ENCODE data around the gene ZNF100. TPM values are rescaled to one million over a fixed set of nuclear protein-coding genes. Genes with fewer than 3 reads are reported as not detected.
"Not testable (repeated sequence)": the region's sequence is repeated elsewhere in the genome, so short reads cannot be mapped to it uniquely, and the experiment has no call there.

The ZNF100 gene
- total RNA-seq = 10 to 100 TPM; 21.6 to 28.4 TPM

- ATAC-seq (peak; percentile 99), DNase-seq (peak; percentile 94)
- Mint-ChIP-seq H3K27ac (peak within 1 kb of the TSS; percentile 90), H3K9me3 (ENCODE audit: insufficient read depth) (peaks cover 11% of the 10 kb centered on the region), H3K36me3 (ENCODE audit: low read depth) (peaks cover 44% of the 10 kb centered on the region), H3K4me3 (peak within 1 kb of the TSS; percentile 92), H3K4me1 (ENCODE audit: low read depth) (peaks cover 21% of the 10 kb centered on the region), H3K27me3 (ENCODE audit: low read depth) (no peaks in the 10 kb centered on the region)
- POLR2A ChIA-PET = interaction anchor here (0.5 to 2.4 kb wide), 23 partner anchors 10 to 1715 kb away, joined by 3 to 36 read pairs (median 3); partner anchors contain the start of genes ZNF429, ZNF43, ZNF430 and ZNF431
- CTCF ChIA-PET = interaction anchor here (0.7 to 1.5 kb wide), 5 partner anchors 8 to 196 kb away, joined by 3 to 5 read pairs (median 3); partner anchors contain the start of gene ZNF43
These were observed at the start of gene ZNF100 for GRCh38 chr19:21767065-21767800. Gene ZNF100, minus strand, starts transcription at chr19:21767579. Its CDS starts 150 bp downstream, at chr19:21767429.

GRCh38 chr19:21812448-21812847 is 45.1 kb upstream of the ZNF100 start:
- peaks cover 49% of the 10 kb centered on the region for H3K9me3 Mint-ChIP-seq (ENCODE audit: insufficient read depth)
- CTCF ChIA-PET = no interaction called here
- H3K27ac Mint-ChIP-seq = no peak overlapping the region
- H3K36me3 Mint-ChIP-seq (ENCODE audit: low read depth) = peaks cover 91% of the 10 kb centered on the region
- no peak overlapping the region for H3K4me3 Mint-ChIP-seq
- H3K4me1 Mint-ChIP-seq (ENCODE audit: low read depth) = no peaks in the 10 kb centered on the region
- no peaks in the 10 kb centered on the region for H3K27me3 Mint-ChIP-seq (ENCODE audit: low read depth)
- ATAC-seq = no peak
- POLR2A ChIA-PET = no interaction called here
- DNase-seq = no peak

DNA sequence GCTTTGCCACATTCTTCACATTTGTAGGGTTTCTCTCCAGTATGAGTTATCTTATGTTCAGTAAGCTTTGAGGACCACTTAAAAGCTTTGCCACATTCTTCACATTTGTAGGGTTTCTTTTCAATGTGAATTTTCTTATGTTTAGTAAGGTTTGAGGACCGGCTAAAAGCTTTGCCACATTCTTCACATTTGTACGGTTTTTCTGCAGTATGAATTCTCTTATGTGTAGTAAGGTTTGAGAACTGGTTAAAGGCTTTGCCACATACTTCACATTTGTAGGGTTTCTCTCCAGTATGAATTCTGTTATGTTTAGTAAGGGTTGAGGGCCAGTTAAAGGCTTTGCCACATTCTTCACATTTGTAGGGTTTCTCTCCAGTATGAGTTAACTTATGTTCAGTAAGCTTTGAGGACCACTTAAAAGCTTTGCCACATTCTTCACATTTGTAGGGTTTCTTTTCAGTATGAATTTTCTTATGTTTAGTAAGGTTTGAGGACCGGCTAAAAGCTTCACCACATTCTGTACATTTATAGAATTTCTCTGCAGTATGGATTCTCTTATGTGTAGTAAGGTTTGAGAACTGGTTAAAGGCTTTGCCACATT is 41.1 kb upstream of the ZNF100 start:
- H3K27me3 Mint-ChIP-seq (ENCODE audit: low read depth); H3K27ac Mint-ChIP-seq; H3K4me3 Mint-ChIP-seq; CTCF ChIA-PET; DNase-seq; ATAC-seq; H3K4me1 Mint-ChIP-seq (ENCODE audit: low read depth): not testable (repeated sequence)
- H3K9me3 Mint-ChIP-seq (ENCODE audit: insufficient read depth) = peaks cover 51% of the 10 kb centered on the region
- peaks cover 67% of the 10 kb centered on the region for H3K36me3 Mint-ChIP-seq (ENCODE audit: low read depth)
- POLR2A ChIA-PET = interaction anchor here (1.2 kb wide), 1 partner anchor 41 kb away, joined by 3 read pairs; the partner anchor contains the start of gene ZNF100

DNA sequence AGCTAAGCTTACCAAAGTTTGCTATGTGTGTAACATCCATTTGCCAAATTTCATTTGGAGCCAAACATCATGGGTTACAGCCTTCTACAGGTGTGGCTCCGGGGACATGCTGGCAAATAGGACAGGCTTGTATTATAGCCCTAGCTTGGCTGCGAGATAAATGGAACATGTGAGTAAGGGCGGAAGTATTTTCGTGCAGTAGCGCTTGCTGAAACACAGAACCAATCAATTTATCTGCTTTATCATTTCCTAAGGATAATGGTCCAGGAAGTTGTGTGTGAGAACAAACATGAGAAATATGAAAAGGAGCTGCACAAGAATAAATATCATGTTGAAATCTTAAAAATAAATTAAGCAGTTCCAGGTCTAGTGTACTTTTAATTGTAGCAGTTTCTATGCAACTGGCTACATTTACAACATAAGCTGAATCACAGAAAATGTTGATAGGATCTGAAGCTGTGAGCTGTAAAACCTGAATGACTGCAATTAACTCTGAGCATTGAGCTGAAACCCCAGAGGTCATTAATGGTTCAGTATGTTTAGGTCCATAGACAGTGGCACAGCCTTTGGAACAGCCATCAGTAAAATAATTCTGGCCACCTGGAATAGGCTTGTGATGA is 22.2 kb upstream of the ZNF100 start:
- Mint-ChIP-seq H3K27me3 (ENCODE audit: low read depth) (no peaks in the 10 kb centered on the region), H3K9me3 (ENCODE audit: insufficient read depth) (peaks cover 31% of the 10 kb centered on the region), H3K4me1 (ENCODE audit: low read depth) (no peaks in the 10 kb centered on the region), H3K36me3 (ENCODE audit: low read depth) (no peaks in the 10 kb centered on the region), H3K27ac (no peak overlapping the region), H3K4me3 (no peak overlapping the region)
- ChIA-PET CTCF (no interaction called here), POLR2A (no interaction called here)
- DNase-seq (no peak), ATAC-seq (no peak)

DNA sequence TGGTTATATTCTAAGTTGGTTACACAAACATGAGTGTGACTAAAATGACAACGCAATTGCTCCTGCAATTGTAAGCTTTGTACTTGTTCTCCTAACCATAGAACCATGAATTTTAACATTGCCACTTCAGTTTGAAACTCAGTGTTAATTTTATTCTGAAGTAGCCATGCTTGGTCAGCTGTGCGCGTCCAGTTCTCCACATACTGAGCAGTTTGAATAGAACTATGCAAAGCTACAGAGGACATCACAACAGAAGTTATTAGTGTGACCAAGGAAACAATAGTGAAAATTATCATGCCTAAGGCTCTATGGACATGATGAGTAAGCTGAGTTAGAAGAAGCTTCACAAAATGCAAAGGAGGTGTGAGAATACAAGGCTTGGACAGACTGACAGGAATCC is 19.6 kb upstream of the ZNF100 start:
- Mint-ChIP-seq H3K4me1 (ENCODE audit: low read depth) (no peaks in the 10 kb centered on the region), H3K9me3 (ENCODE audit: insufficient read depth) (peaks cover 31% of the 10 kb centered on the region), H3K4me3 (no peak overlapping the region), H3K27ac (no peak overlapping the region), H3K36me3 (ENCODE audit: low read depth) (no peaks in the 10 kb centered on the region), H3K27me3 (ENCODE audit: low read depth) (no peaks in the 10 kb centered on the region)
- DNase-seq (no peak), ATAC-seq (no peak)
- CTCF ChIA-PET = no interaction called here
- POLR2A ChIA-PET = no interaction called here

DNA sequence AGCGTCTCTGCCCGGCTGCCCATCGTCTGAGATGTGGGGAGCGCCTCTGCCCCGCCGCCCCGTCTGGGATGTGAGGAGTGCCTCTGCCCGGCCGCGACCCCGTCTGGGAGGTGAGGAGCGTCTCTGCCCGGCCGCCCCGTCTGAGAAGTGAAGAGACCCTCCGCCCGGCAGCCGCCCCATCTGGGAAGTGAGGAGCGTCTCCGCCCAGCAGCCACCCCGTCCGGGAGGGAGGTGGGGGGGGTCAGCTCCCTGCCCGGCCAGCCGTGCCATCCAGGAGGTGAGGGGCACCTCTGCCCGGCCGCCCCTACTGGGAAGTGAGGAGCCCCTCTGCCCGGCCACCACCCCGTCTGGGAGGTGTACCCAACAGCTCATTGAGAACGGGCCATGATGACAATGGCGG is 8.4 kb upstream of the ZNF100 start:
- H3K27ac Mint-ChIP-seq; H3K4me1 Mint-ChIP-seq (ENCODE audit: low read depth); ATAC-seq; H3K4me3 Mint-ChIP-seq; H3K36me3 Mint-ChIP-seq (ENCODE audit: low read depth); H3K27me3 Mint-ChIP-seq (ENCODE audit: low read depth); DNase-seq; CTCF ChIA-PET; H3K9me3 Mint-ChIP-seq (ENCODE audit: insufficient read depth); POLR2A ChIA-PET: not testable (repeated sequence)

GRCh38 chr19:21766705-21767064 is 694 bp downstream of the ZNF100 start:
- Mint-ChIP-seq H3K27ac (peak overlapping the region; percentile 90), H3K36me3 (ENCODE audit: low read depth) (peaks cover 50% of the 10 kb centered on the region), H3K4me1 (ENCODE audit: low read depth) (peaks cover 23% of the 10 kb centered on the region), H3K9me3 (ENCODE audit: insufficient read depth) (peaks cover 15% of the 10 kb centered on the region), H3K4me3 (peak overlapping the region; percentile 92)
- ChIA-PET CTCF (interaction anchor here (0.7 to 1.5 kb wide), 4 partner anchors 8 to 196 kb away, joined by 3 to 4 read pairs (median 3); partner anchors contain the start of gene ZNF43), POLR2A (interaction anchor here (0.6 to 2.4 kb wide), 13 partner anchors 9 to 1714 kb away, joined by 3 to 36 read pairs (median 5); partner anchors contain the start of genes ZNF429, ZNF43, ZNF493 and ZNF708)
- peak; percentile 6 for ATAC-seq
- peak; percentile 21 for DNase-seq
- not testable (repeated sequence) for H3K27me3 Mint-ChIP-seq (ENCODE audit: low read depth)

- ATAC-seq (no peak), DNase-seq (no peak)
- Mint-ChIP-seq H3K4me3 (no peak overlapping the region), H3K27me3 (ENCODE audit: low read depth) (no peaks in the 10 kb centered on the region), H3K4me1 (ENCODE audit: low read depth) (peaks cover 24% of the 10 kb centered on the region), H3K27ac (no peak overlapping the region), H3K36me3 (ENCODE audit: low read depth) (peaks cover 64% of the 10 kb centered on the region), H3K9me3 (ENCODE audit: insufficient read depth) (peaks cover 25% of the 10 kb centered on the region)
- ChIA-PET POLR2A (interaction anchor here (1.0 to 1.2 kb wide), 3 partner anchors 71 to 601 kb away, joined by 3 to 4 read pairs (median 3); partner anchors contain the start of genes ZNF429 and ZNF43), CTCF (no interaction called here)
These were observed 2.2 kb downstream of the ZNF100 start for GRCh38 chr19:21765151-21765550.

DNA sequence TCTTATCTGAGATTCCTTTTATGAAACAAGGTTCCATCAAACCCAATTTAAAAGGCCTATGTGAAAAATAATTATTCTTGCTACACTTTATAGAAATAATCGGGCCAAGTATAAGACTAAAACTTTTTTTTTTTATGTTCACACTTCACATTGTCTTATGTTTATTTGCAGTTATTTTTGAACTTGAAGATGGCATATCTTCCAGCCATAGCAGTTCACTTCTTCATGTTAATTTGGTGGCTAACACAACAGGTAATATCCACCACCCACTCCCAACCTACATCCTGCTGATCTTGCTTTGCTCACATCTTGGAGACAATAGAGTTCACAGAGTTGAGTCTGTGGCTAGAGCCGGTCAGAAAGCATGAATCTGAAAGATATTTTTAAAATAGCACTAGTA is 5.8 kb downstream of the ZNF100 start:
- DNase-seq; POLR2A ChIA-PET; CTCF ChIA-PET; H3K4me3 Mint-ChIP-seq; ATAC-seq; H3K27ac Mint-ChIP-seq; H3K27me3 Mint-ChIP-seq (ENCODE audit: low read depth): not testable (repeated sequence)
- Mint-ChIP-seq H3K4me1 (ENCODE audit: low read depth) (peaks cover 20% of the 10 kb centered on the region), H3K9me3 (ENCODE audit: insufficient read depth) (peaks cover 39% of the 10 kb centered on the region), H3K36me3 (ENCODE audit: low read depth) (peaks cover 94% of the 10 kb centered on the region)

DNA sequence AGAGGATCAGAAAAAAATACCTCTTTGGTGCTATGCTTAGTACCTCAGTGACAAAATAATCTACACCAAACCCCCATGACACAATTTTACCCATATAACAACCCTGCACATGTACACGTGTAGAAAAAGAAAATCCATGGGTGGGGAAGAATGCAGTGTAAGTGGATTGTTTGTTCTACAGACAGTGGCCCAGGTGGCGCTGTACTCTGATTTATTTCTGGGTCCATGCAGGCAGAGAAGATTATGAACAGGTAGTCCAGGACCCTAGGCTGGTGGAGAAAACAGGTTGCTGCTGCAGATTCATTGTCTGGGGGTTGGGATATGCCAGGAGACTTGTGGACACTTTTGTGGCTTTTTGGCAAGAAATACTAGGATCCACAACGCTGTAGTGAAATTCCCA is 9.1 kb downstream of the ZNF100 start:
- peaks cover 95% of the 10 kb centered on the region for H3K36me3 Mint-ChIP-seq (ENCODE audit: low read depth)
- POLR2A ChIA-PET = interaction anchor here (1.1 kb wide), 1 partner anchor 9 kb away, joined by 4 read pairs; the partner anchor contains the start of gene ZNF100
- peaks cover 51% of the 10 kb centered on the region for H3K9me3 Mint-ChIP-seq (ENCODE audit: insufficient read depth)

DNA sequence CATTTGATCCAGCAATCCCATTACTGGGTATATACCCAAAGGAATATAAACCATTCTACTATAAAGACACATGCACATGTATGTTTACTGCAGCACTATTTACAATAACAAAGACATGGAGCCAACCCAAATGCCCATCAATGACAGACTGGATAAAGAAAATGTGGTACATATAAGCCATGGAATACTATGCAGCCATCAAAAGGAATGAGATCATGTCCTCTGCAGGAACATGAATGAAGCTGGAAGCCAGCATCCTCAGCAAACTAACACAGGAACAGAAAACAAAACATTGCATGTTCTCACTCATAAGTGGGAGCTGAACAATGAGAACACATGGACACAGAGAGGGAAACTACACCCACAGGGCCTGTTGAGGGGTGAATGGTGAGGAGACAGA is 11.8 kb downstream of the ZNF100 start:
- POLR2A ChIA-PET, H3K27ac Mint-ChIP-seq: not testable (repeated sequence)

More for the DNA sequence above, 9.1 kb downstream of the ZNF100 start:
- CTCF ChIA-PET = interaction anchor here (1.5 kb wide), 1 partner anchor 9 kb away, joined by 3 read pairs; no protein-coding TSS in a partner anchor
- ATAC-seq = no peak
- Mint-ChIP-seq H3K27me3 (ENCODE audit: low read depth) (no peaks in the 10 kb centered on the region), H3K27ac (no peak overlapping the region), H3K4me3 (no peak overlapping the region), H3K4me1 (ENCODE audit: low read depth) (peaks cover 6% of the 10 kb centered on the region)
- DNase-seq = no peak

GRCh38 chr19:21751384-21751783 is 16.0 kb downstream of the ZNF100 start:
- ChIA-PET CTCF (no interaction called here), POLR2A (no interaction called here)
- peaks cover 91% of the 10 kb centered on the region for H3K36me3 Mint-ChIP-seq (ENCODE audit: low read depth)
- H3K9me3 Mint-ChIP-seq (ENCODE audit: insufficient read depth) = peaks cover 53% of the 10 kb centered on the region
- DNase-seq (no peak), ATAC-seq (no peak)
- no peak overlapping the region for H3K4me3 Mint-ChIP-seq
- H3K4me1 Mint-ChIP-seq (ENCODE audit: low read depth) = peaks cover 4% of the 10 kb centered on the region
- H3K27me3 Mint-ChIP-seq (ENCODE audit: low read depth) = no peaks in the 10 kb centered on the region
- no peak overlapping the region for H3K27ac Mint-ChIP-seq

More for the DNA sequence above, 11.8 kb downstream of the ZNF100 start:
- DNase-seq; H3K4me1 Mint-ChIP-seq (ENCODE audit: low read depth); H3K27me3 Mint-ChIP-seq (ENCODE audit: low read depth); H3K4me3 Mint-ChIP-seq; CTCF ChIA-PET; ATAC-seq: not testable (repeated sequence)
- peaks cover 94% of the 10 kb centered on the region for H3K36me3 Mint-ChIP-seq (ENCODE audit: low read depth)
- H3K9me3 Mint-ChIP-seq (ENCODE audit: insufficient read depth) = peaks cover 52% of the 10 kb centered on the region

Measured in activated CD8-positive, alpha-beta T cell treated with anti-CD3 and anti-CD28 coated beads, Interleukin-2, amount 10 ng/mL, durations not matched to agents 7 days and 5 days (primary cell).